Neural cell (in vitro differentiated cells): ENCODE results near the gene TRA2A. TPM values are rescaled to one million over a fixed set of nuclear protein-coding genes. Genes with fewer than 3 reads are reported as not detected.

ENCODE experiments used
- H2AFZ ChIP-seq: fragments of 200-600, 300-800 bp; sonication (generic), shearing (Covaris generic); 2 replicates; pipeline ENCODE4 v1.6.0; 2014; ENCODE audit warnings: low read depth, mild to moderate bottlenecking, antibody characterized with exemption, low read length, moderate library complexity
- H3F3A ChIP-seq: fragments of 200-600 bp; shearing (Covaris generic); 2 replicates; pipeline ENCODE4 v1.6.1; 2016; ENCODE audit warnings: mild to moderate bottlenecking, moderate library complexity, mixed read lengths, antibody characterized with exemption, low read length; ENCODE audit not compliant: insufficient read depth, poor library complexity, severe bottlenecking
- H3K27ac ChIP-seq: fragments of 200-600, 300-800 bp; sonication (generic), shearing (Covaris generic); 2 replicates; pipeline ENCODE4 v1.5.1; 2014; ENCODE audit warnings: mild to moderate bottlenecking, low read length, moderate library complexity
- H3K27me3 ChIP-seq: fragments of 300-800, 200-600 bp; sonication (generic), shearing (Covaris generic); 2 replicates; pipeline ENCODE4 v1.6.0; 2014; ENCODE audit warnings: mild to moderate bottlenecking, low read depth, low read length, moderate library complexity; ENCODE audit not compliant: insufficient read depth
- H3K36me3 ChIP-seq: fragments of 300-800, 200-600 bp; sonication (generic), shearing (Covaris generic); 2 replicates; pipeline ENCODE4 v1.5.1; 2014; ENCODE audit warnings: mild to moderate bottlenecking, antibody characterized with exemption, low read length, moderate library complexity; ENCODE audit not compliant: insufficient read depth
- H3K4me2 ChIP-seq: fragments of 300-800, 200-600 bp; sonication (generic), shearing (Covaris generic); 2 replicates; pipeline ENCODE4 v1.6.0; 2014; ENCODE audit warnings: mild to moderate bottlenecking, low read length
- H3K4me3 ChIP-seq: fragments of 300-800, 200-600 bp; sonication (generic), shearing (Covaris generic); 2 replicates; pipeline ENCODE4 v1.5.1; 2014; ENCODE audit warnings: mild to moderate bottlenecking, low read length, moderate library complexity
- H3K79me2 ChIP-seq: fragments of 200-600 bp; shearing (Covaris generic); replicated peaks from 2 replicates; pipeline ENCODE4 v1.6.0; 2014; ENCODE audit warnings: mild to moderate bottlenecking, low read length, moderate library complexity; ENCODE audit not compliant: insufficient read depth
- H3K9ac ChIP-seq: fragments of 300-800, 200-600 bp; sonication (generic), shearing (Covaris generic); 2 replicates; pipeline ENCODE4 v1.6.1; 2016; ENCODE audit warnings: mild to moderate bottlenecking, low read length, mixed read lengths
- H3K9me2 ChIP-seq: fragments of 200-600 bp; shearing (Covaris generic); 2 replicates; pipeline ENCODE4 v1.6.1; 2016; ENCODE audit warnings: mild to moderate bottlenecking, low read length, mixed read lengths; ENCODE audit not compliant: insufficient read depth
- H3K9me3 ChIP-seq: fragments of 200-600, 300-800 bp; sonication (generic), shearing (Covaris generic); 2 replicates; pipeline ENCODE4 v1.6.1; 2016; ENCODE audit warnings: mild to moderate bottlenecking, mixed run types, low read length, moderate library complexity, mixed read lengths
- H4K20me1 ChIP-seq: fragments of 200-600 bp; shearing (Covaris generic); 2 replicates; pipeline ENCODE4 v1.6.1; 2016; ENCODE audit warnings: mild to moderate bottlenecking, mixed run types; ENCODE audit not compliant: insufficient read depth
- EP300 ChIP-seq: fragments of 450-650 bp; conservative IDR thresholded peaks from 2 replicates; pipeline ENCODE4 v1.6.1; 2014; ENCODE audit warnings: antibody characterized with exemption, mild to moderate bottlenecking, moderate library complexity; ENCODE audit not compliant: poor library complexity, severe bottlenecking
- EZH2 ChIP-seq: fragments of 200-600, 300-800 bp; shearing (Covaris generic), sonication (generic); IDR thresholded peaks from 2 replicates; pipeline ENCODE4 v1.6.1; 2014; ENCODE audit warnings: antibody characterized with exemption, low read length, borderline replicate concordance, mild to moderate bottlenecking; ENCODE audit not compliant: insufficient read depth, poor library complexity, severe bottlenecking
- MXI1 ChIP-seq: fragments of 450-650 bp; conservative IDR thresholded peaks from 2 replicates; pipeline ENCODE4 v1.6.1; 2014; ENCODE audit warnings: antibody characterized with exemption, mild to moderate bottlenecking; ENCODE audit not compliant: poor library complexity, severe bottlenecking
- POLR2AphosphoS5 ChIP-seq: IDR thresholded peaks from 2 replicates; pipeline ENCODE4 v1.6.1; 2012
- RAD21 ChIP-seq: fragments of 450-650 bp; conservative IDR thresholded peaks from 2 replicates; pipeline ENCODE4 v1.6.1; 2014; ENCODE audit warnings: antibody characterized with exemption, mild to moderate bottlenecking, moderate library complexity
- SMC3 ChIP-seq: fragments of 450-650 bp; conservative IDR thresholded peaks from 2 replicates; pipeline ENCODE4 v1.6.1; 2014; ENCODE audit warnings: antibody characterized with exemption, mild to moderate bottlenecking, moderate library complexity; ENCODE audit not compliant: poor library complexity
- TAF1 ChIP-seq: IDR thresholded peaks from 2 replicates; pipeline ENCODE4 v1.6.1; 2012; ENCODE audit warnings: low read depth
- polyA plus RNA-seq: library from polyadenylated mRNA; depleted of rRNA; stranded (reverse); fragments of >200 nt; gene quantifications from 2 replicates; pipeline ENCODE4 v1.2.3, GENCODE V29; 2014
- TF ChIP-seq, protein P1 (sequence below): IDR thresholded peaks from 2 replicates; pipeline ENCODE4 v1.6.1; 2012; ENCODE audit warnings: borderline replicate concordance
- TF ChIP-seq, protein P2 (sequence below): fragments of 450-650 bp; IDR thresholded peaks from 2 replicates; pipeline ENCODE4 v1.5.1; 2014; ENCODE audit warnings: antibody characterized with exemption, mild to moderate bottlenecking, moderate library complexity; ENCODE audit not compliant: poor library complexity, severe bottlenecking

Gene TRA2A
- polyA plus RNA-seq, 1 donor from 2014 or later, result 188 TPM

DNA sequence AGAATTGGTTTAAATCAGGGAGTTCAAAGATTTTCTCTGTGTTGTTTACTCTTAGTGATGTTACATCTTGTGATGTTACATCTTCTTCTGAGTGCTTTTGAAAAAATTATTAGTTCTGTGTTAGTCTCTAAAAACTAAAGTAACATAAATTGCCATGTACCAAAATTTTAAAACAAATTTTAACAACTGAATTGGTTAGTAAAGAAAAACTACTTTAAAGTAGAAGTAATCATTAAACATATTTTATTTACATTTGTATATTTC lies 56.3 kb downstream of the TRA2A start:
- no peaks in the 10 kb centered on the region for H3K9me3 ChIP-seq
- H3K9me2 ChIP-seq, result no peaks in the 10 kb centered on the region
- H3K9ac ChIP-seq, result no peak overlapping the region
- H3K4me3 ChIP-seq, result no peak overlapping the region
- H3F3A ChIP-seq, result peaks cover 11% of the 10 kb centered on the region
- no peak overlapping the region for H3K4me2 ChIP-seq
- no peak overlapping the region for H2AFZ ChIP-seq
- H3K27ac ChIP-seq, result no peak overlapping the region
- no peaks in the 10 kb centered on the region for H3K36me3 ChIP-seq
- no peaks in the 10 kb centered on the region for H3K27me3 ChIP-seq
- H3K79me2 ChIP-seq, result peaks cover 63% of the 10 kb centered on the region
- no peaks in the 10 kb centered on the region for H4K20me1 ChIP-seq
- TF ChIP-seq TAF1 (no peak), RAD21 (no peak), POLR2AphosphoS5 (no peak), MXI1 (no peak), EZH2 (no peak), EP300 (no peak), SMC3 (no peak)
- TF ChIP-seq, protein P1, sequence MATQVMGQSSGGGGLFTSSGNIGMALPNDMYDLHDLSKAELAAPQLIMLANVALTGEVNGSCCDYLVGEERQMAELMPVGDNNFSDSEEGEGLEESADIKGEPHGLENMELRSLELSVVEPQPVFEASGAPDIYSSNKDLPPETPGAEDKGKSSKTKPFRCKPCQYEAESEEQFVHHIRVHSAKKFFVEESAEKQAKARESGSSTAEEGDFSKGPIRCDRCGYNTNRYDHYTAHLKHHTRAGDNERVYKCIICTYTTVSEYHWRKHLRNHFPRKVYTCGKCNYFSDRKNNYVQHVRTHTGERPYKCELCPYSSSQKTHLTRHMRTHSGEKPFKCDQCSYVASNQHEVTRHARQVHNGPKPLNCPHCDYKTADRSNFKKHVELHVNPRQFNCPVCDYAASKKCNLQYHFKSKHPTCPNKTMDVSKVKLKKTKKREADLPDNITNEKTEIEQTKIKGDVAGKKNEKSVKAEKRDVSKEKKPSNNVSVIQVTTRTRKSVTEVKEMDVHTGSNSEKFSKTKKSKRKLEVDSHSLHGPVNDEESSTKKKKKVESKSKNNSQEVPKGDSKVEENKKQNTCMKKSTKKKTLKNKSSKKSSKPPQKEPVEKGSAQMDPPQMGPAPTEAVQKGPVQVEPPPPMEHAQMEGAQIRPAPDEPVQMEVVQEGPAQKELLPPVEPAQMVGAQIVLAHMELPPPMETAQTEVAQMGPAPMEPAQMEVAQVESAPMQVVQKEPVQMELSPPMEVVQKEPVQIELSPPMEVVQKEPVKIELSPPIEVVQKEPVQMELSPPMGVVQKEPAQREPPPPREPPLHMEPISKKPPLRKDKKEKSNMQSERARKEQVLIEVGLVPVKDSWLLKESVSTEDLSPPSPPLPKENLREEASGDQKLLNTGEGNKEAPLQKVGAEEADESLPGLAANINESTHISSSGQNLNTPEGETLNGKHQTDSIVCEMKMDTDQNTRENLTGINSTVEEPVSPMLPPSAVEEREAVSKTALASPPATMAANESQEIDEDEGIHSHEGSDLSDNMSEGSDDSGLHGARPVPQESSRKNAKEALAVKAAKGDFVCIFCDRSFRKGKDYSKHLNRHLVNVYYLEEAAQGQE, result no peak
- TF ChIP-seq, protein P2, sequence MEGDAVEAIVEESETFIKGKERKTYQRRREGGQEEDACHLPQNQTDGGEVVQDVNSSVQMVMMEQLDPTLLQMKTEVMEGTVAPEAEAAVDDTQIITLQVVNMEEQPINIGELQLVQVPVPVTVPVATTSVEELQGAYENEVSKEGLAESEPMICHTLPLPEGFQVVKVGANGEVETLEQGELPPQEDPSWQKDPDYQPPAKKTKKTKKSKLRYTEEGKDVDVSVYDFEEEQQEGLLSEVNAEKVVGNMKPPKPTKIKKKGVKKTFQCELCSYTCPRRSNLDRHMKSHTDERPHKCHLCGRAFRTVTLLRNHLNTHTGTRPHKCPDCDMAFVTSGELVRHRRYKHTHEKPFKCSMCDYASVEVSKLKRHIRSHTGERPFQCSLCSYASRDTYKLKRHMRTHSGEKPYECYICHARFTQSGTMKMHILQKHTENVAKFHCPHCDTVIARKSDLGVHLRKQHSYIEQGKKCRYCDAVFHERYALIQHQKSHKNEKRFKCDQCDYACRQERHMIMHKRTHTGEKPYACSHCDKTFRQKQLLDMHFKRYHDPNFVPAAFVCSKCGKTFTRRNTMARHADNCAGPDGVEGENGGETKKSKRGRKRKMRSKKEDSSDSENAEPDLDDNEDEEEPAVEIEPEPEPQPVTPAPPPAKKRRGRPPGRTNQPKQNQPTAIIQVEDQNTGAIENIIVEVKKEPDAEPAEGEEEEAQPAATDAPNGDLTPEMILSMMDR, result no peak

DNA sequence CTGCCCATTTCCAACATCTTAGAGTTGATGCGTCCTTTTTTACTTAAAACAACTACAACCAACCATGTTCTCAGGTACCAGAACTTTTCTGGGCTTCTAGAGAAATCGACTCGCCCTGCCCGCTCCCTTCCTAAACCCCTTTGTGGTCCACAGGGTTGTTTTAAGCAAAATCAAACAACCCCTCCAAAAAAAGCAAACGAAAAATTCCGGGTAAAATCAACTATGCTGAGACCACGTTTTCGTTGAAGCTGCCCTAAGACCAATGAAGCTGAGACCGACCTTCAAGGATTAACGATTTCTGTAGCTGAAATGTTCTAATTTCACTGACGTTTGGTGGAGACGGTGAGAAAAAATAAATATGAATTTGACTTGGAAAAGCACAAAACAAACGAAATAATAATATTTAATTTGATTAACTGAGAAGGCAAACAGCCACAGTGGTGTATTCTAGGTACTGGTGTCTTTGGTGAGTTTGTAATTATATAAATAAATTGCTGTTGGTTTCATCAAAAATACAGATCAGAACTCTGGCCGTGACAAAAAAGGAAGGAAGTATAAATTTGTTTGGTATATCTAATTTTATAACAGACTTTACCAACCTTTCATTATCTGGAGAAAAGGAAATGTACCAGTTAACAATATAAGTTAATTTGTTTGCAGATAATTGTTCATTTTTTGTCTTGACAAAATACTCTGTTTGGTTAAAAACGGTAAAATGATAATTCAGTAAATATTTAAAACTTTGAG lies 56.8 kb downstream of the TRA2A start:
- H3F3A ChIP-seq, result peaks cover 16% of the 10 kb centered on the region
- H2AFZ ChIP-seq, result peak overlapping the region; percentile 40
- H3K9me2 ChIP-seq, result no peaks in the 10 kb centered on the region
- H3K27me3 ChIP-seq, result no peaks in the 10 kb centered on the region
- no peaks in the 10 kb centered on the region for H3K36me3 ChIP-seq
- no peak overlapping the region for H3K9ac ChIP-seq
- H3K4me2 ChIP-seq, result peak overlapping the region; percentile 90
- no peak overlapping the region for H3K27ac ChIP-seq
- H4K20me1 ChIP-seq, result no peaks in the 10 kb centered on the region
- peaks cover 65% of the 10 kb centered on the region for H3K79me2 ChIP-seq
- peak overlapping the region; percentile 85 for H3K4me3 ChIP-seq
- H3K9me3 ChIP-seq, result no peaks in the 10 kb centered on the region
- no peak for TF ChIP-seq EP300
- TF ChIP-seq MXI1, result no peak
- TF ChIP-seq TAF1, result no peak
- TF ChIP-seq SMC3, result no peak
- TF ChIP-seq, protein P2, result no peak
- TF ChIP-seq RAD21, result no peak
- TF ChIP-seq, protein P1, result no peak
